ENCODE data around the gene MPRIP. TPM values are rescaled to one million over a fixed set of nuclear protein-coding genes. Genes with fewer than 3 reads are reported as not detected.
A peak's percentile ranks its signal among the peaks of the same experiment; 100 is the strongest.

The MPRIP gene
- polyA plus RNA-seq, 4 donors: 142 to 202 (median 173) TPM

GRCh38 chr17:17224137-17224536, 181.9 kb downstream of the MPRIP start:
- DNase-seq (ENCODE audit: low read depth in 4 of 4, low spot score in 2 of 4): no peak

GRCh38 chr17:17225901-17226300, 183.6 kb downstream of the MPRIP start:
- DNase-seq (ENCODE audit: low read depth in 4 of 4, low spot score in 2 of 4): no peak

- DNase-seq (ENCODE audit: low read depth in 4 of 4, low spot score in 2 of 4): no peak
Observed at GRCh38 chr17:17226451-17227265, 184.4 kb downstream of the MPRIP start.

- DNase-seq (ENCODE audit: low read depth in 4 of 4, low spot score in 2 of 4): no peak
Observed at GRCh38 chr17:17227608-17228520, 185.6 kb downstream of the MPRIP start.

- no peak for DNase-seq (ENCODE audit: low read depth in 4 of 4, low spot score in 2 of 4)
Observed at GRCh38 chr17:17228521-17229279, 186.4 kb downstream of the MPRIP start.

GRCh38 chr17:17229416-17230384, 187.4 kb downstream of the MPRIP start:
- no peak for DNase-seq (ENCODE audit: low read depth in 4 of 4, low spot score in 2 of 4)

- no peak for DNase-seq (ENCODE audit: low read depth in 4 of 4, low spot score in 2 of 4)
Observed at GRCh38 chr17:17231621-17232302, 189.5 kb downstream of the MPRIP start.

- DNase-seq (ENCODE audit: low read depth in 4 of 4, low spot score in 2 of 4): no peak
Observed at GRCh38 chr17:17232303-17232621, 190.0 kb downstream of the MPRIP start.

- no peak for DNase-seq (ENCODE audit: low read depth in 4 of 4, low spot score in 2 of 4)
Observed at GRCh38 chr17:17235212-17236174, 193.2 kb downstream of the MPRIP start.

GRCh38 chr17:17236295-17237025, 194.2 kb downstream of the MPRIP start:
- DNase-seq (ENCODE audit: low read depth in 4 of 4, low spot score in 2 of 4): peak in 2 of 4 donors; percentile 13 to 15

GRCh38 chr17:17237026-17237799, 195.0 kb downstream of the MPRIP start, which contains the start of gene FLCN:
Gene FLCN, minus strand, starts transcription at chr17:17237168. Its CDS starts 9,031 bp downstream, at chr17:17228137.
- DNase-seq (ENCODE audit: low read depth in 4 of 4, low spot score in 2 of 4): peak; percentile 78 to 97 (median 88)

- DNase-seq (ENCODE audit: low read depth in 4 of 4, low spot score in 2 of 4): no peak
Observed at GRCh38 chr17:17239832-17240231, 197.6 kb downstream of the MPRIP start.

GRCh38 chr17:17241656-17242055, 199.4 kb downstream of the MPRIP start:
- DNase-seq (ENCODE audit: low read depth in 4 of 4, low spot score in 2 of 4): no peak

GRCh38 chr17:17242246-17242645, 200.0 kb downstream of the MPRIP start:
- DNase-seq (ENCODE audit: low read depth in 4 of 4, low spot score in 2 of 4): no peak
